Activated T-cell treated with anti-CD3 and anti-CD28 coated beads, Interleukin-2, amount 50 U/mL, for 4 hours (primary cell): ENCODE data around the gene PMM2. TPM values are rescaled to one million over a fixed set of nuclear protein-coding genes. Genes with fewer than 3 reads are reported as not detected.
"Not testable (repeated sequence)": the region's sequence is repeated elsewhere in the genome, so short reads cannot be mapped to it uniquely, and the experiment has no call there.

Source experiments
- ATAC-seq, 2 donors: fragments of 200-7000 bp; cut with Tn5 transposase; one replicate each; pipeline ENCODE4 v1.10.0; 2021
- DNase-seq: peaks from one replicate; pipeline ENCODE4 v3.0.0-alpha.2; 2020
- H3K27me3 Mint-ChIP-seq: one replicate; pipeline ENCODE4 v1.8.0; 2021; ENCODE audit warnings: low read depth, mixed read lengths
- H3K36me3 Mint-ChIP-seq: one replicate; pipeline ENCODE4 v1.8.0; 2022; ENCODE audit warnings: mixed read lengths; ENCODE audit not compliant: insufficient read depth
- H3K4me1 Mint-ChIP-seq: one replicate; pipeline ENCODE4 v1.8.0; 2021; ENCODE audit warnings: low read depth, mixed read lengths
- H3K4me3 Mint-ChIP-seq: one replicate; pipeline ENCODE4 v1.8.0; 2021; ENCODE audit warnings: mild to moderate bottlenecking, moderate library complexity, mixed read lengths
- H3K9me3 Mint-ChIP-seq: one replicate; pipeline ENCODE4 v1.8.0; 2021; ENCODE audit warnings: mixed read lengths
- total RNA-seq, 3 donors: library from RNA; stranded (reverse); gene quantifications; one replicate each; pipeline ENCODE4 v1.2.1, GENCODE V29; 2021

The PMM2 gene
- total RNA-seq, 3 donors from 2014 or later: 85.4 to 95.5 (median 89.6) TPM

DNA sequence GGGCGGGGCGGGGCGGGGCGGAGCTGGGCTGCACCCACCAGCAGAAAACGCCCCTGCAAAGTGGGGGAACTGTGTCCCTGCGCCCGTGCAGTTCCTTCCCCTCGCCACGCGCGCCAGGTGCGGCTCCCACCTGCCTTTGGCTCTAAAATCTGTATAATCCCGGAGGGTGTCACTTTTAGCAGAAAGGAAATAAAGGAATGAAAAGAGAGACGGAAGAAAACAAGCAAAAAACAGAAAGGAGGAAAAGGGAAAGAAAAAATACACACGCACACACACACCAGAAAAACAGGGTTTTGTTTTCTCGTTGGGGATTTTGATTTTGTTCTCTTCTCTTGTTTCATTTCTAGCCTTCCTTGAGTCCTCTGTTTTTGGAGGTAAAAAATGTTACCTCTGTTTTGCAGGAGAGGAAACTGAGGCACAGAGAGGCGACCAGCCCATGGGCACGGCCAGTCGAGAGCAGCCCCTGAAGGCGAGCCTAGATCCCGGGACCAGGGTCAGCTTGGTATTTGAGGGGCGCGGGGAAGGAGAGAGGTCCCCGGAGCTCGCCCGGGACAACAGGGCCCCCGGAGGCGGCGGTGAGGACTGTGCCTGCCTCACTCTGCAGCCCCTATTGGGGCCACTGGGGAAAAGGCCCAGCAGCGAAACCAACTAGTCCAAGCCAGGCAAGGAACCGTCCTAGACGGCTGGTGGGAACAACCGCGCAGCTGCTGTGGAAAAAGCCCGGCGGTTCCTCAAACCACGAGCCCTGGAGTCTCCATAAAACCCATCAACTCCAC lies 71.8 kb downstream of the PMM2 start:
- H3K4me1 Mint-ChIP-seq: peaks cover 46% of the 10 kb centered on the region
- ATAC-seq (no peak), DNase-seq (no peak)
- peak overlapping the region; percentile 84 for H3K4me3 Mint-ChIP-seq
- no peaks in the 10 kb centered on the region for H3K36me3 Mint-ChIP-seq
- no peaks in the 10 kb centered on the region for H3K9me3 Mint-ChIP-seq
- H3K27me3 Mint-ChIP-seq: no peaks in the 10 kb centered on the region

DNA sequence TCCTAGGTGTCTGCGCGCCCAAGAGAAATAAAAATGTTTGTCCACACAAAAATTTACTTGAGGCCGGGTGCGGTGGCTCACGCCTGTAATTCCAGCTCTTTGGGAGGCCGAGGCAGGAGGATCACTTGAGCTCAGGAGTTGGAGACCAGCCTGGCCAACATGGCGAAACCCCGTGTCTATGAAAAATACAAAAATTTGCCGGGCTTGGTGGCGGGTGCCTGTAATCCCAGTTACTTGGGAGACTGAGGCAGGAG lies 72.3 kb downstream of the PMM2 start:
- H3K4me1 Mint-ChIP-seq: peaks cover 48% of the 10 kb centered on the region
- H3K4me3 Mint-ChIP-seq: peak overlapping the region; percentile 24
- not testable (repeated sequence) for ATAC-seq, DNase-seq, H3K9me3 Mint-ChIP-seq, H3K27me3 Mint-ChIP-seq, H3K36me3 Mint-ChIP-seq

DNA sequence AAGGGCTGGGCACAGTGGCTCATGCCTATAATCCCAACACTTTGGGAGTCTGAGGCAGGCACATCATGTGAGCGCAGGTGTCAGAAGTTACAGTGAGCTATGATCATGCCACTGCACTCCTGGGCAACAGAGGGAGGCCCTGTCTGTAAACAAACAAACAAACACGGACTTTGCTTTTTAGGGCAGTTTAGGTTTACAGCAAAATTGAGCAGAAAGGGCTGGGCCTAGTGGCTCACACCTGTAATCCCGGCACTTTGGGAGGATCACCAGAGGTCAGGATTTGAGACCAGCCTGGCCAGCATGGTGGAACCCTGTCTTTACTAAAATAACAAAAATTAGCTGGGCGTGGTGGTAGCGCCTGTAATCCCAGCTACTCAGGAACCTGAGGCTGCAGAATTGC lies 74.4 kb downstream of the PMM2 start:
- Mint-ChIP-seq H3K9me3 (no peaks in the 10 kb centered on the region), H3K36me3 (no peaks in the 10 kb centered on the region), H3K27me3 (no peaks in the 10 kb centered on the region), H3K4me1 (peaks cover 34% of the 10 kb centered on the region), H3K4me3 (no peak overlapping the region)
- DNase-seq: no peak
- ATAC-seq: no peak

DNA sequence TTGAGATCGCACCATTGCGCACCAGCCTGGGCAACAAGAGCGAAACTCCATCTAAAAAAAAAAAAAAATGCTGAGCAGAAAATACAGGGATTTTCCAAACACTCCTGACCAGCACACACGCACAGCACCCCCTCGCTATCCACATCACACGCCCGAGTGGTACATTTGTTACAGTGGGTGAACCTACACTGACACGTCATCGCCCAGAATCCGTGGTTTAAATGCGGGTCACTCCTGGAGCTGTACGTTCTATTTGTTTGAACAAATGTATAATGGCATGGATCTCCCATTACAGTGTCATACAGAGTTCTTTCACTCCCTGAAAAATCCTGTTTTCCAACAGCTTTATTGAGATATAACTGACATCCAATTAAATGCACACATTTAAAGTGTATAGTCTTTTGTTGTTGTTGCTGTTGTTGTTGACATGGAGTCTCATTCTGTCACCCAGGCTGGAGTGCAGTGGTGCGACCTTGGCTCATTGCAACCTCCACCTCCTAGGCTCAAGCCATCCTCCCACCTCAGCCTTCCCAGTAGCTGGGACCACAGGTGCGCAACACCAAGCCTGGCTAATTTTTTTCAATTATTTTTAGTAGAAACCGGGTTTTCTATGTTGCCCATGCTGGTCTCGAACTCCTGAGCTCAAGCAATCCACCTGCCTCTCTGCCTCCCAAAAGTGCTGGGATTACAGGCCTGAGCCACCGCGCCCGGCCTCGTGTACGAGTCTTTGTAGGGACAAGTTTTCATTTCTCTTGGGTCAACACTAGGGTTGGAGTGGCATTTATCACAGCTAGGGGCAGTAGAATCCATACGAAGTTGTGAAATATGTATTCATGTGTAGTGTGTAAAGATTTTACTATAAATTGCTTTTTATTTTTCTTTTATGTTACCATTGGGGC lies 75.6 kb downstream of the PMM2 start:
- Mint-ChIP-seq H3K9me3 (no peaks in the 10 kb centered on the region), H3K4me3 (no peak overlapping the region), H3K4me1 (peaks cover 23% of the 10 kb centered on the region), H3K27me3 (no peaks in the 10 kb centered on the region), H3K36me3 (no peaks in the 10 kb centered on the region)
- DNase-seq (no peak), ATAC-seq (no peak)

DNA sequence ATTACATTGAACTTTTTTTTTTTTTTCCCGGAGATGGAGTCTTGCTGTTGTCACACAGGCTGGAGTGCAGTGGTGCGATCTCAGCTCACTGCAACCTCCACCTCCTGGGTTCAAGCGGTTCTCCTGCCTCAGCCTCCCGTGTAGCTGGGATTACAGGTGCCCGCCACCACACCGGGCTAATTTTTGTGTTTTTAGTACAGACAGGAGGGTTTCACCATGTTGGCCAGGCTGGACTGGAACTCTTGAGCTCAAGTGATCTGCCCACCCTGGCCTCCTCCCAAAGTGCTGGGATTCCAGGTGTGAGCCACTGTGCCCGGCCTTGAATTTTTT lies 76.2 kb downstream of the PMM2 start:
- H3K27me3 Mint-ChIP-seq, H3K4me3 Mint-ChIP-seq, H3K36me3 Mint-ChIP-seq, ATAC-seq, H3K9me3 Mint-ChIP-seq, DNase-seq: not testable (repeated sequence)
- H3K4me1 Mint-ChIP-seq: peaks cover 27% of the 10 kb centered on the region

DNA sequence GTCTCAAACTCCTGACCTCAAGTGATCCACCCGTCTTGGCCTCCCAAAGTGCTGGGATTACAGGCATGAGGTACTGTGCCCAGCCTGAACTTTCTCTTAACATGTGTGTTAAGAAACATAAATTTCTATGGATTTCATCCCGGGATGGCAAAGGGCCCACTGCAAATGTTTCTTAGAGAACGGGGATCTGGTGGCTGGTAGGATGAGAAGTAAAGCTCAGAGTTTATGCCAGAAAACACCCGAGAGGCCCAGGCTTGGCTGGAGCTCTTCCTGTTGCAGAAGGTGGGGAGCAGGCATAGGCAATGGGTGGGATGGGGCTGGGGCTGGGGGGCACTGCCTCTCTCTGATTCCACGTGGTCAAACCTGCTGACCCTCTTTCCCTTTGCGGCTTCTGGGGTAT lies 76.7 kb downstream of the PMM2 start:
- DNase-seq (no peak), ATAC-seq (no peak)
- peaks cover 24% of the 10 kb centered on the region for H3K4me1 Mint-ChIP-seq
- H3K4me3 Mint-ChIP-seq: no peak overlapping the region
- no peaks in the 10 kb centered on the region for H3K27me3 Mint-ChIP-seq
- H3K9me3 Mint-ChIP-seq: no peaks in the 10 kb centered on the region
- H3K36me3 Mint-ChIP-seq: no peaks in the 10 kb centered on the region

DNA sequence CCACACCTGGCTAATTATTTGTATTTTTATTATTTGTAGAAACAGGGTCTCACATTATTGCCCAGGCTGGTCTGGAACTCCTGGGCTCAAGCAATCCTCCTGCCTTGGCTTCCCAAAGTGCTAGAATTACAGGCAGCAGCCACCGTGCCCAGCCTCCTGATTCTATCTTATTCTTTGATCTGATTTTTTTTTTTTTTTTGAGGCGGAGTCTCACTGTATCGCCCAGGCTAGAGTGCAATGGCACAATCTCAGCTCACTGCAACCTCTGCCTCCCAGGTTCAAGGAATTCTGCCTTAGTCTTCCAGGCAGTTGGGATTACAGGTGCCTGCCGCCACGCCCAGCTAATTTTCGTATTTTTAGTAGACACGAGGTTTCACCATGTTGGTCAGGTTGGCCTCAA lies 77.7 kb downstream of the PMM2 start:
- H3K36me3 Mint-ChIP-seq, H3K27me3 Mint-ChIP-seq, DNase-seq, H3K4me3 Mint-ChIP-seq, H3K9me3 Mint-ChIP-seq, ATAC-seq: not testable (repeated sequence)
- peaks cover 21% of the 10 kb centered on the region for H3K4me1 Mint-ChIP-seq

DNA sequence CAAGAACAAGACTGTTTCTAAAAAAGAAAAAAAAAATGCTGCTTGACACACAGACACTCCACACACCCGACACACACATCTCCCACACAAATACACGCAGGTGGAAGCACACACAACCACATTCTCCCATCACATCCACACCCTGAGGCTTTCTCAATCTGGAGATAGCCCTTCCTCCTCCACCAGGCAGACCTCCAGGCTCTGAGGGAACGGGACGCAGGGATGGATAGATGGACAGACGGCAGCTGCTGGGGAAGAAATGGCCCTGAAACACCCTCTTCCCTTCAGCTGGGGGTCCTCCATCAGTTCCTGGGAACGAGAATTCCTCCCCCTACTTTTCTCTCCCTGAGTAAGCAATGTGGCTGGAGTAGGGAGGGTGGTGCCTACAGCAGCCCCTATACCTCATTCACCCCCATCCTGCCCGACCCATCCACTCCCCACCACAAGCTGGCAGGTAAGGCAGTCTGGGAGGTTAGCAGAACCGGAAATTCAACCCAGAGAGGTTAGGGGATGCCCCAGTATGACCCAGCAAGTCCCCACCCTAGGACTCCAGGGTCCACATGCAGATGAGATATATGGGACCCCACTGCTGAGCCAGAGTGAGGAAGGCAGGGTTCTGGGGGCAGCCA lies 80.4 kb downstream of the PMM2 start:
- no peaks in the 10 kb centered on the region for H3K36me3 Mint-ChIP-seq
- H3K27me3 Mint-ChIP-seq: no peaks in the 10 kb centered on the region
- ATAC-seq (no peak), DNase-seq (no peak)
- H3K9me3 Mint-ChIP-seq: no peaks in the 10 kb centered on the region
- peaks cover 12% of the 10 kb centered on the region for H3K4me1 Mint-ChIP-seq
- H3K4me3 Mint-ChIP-seq: no peak overlapping the region

DNA sequence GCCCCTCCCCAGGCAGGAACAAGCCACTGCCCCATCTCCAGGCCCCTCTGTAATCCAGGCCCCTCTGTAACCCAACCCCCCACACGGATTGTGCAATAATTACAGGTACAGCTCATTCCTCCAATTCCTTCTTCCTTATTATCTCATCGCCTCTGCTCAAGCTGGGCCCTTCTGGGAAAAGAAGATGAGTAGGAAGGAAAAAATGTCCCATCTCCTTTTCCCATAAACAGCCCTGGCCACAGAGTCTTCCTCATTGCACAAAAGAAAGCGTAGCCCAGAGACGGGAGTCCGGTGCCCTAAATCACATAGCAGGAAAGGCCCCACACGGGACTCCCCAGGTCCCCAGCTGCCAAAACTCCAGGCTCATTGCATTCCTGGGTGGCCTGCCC lies 80.9 kb downstream of the PMM2 start:
- no peak for ATAC-seq
- H3K36me3 Mint-ChIP-seq: no peaks in the 10 kb centered on the region
- DNase-seq: no peak
- no peak overlapping the region for H3K4me3 Mint-ChIP-seq
- H3K9me3 Mint-ChIP-seq: no peaks in the 10 kb centered on the region
- H3K4me1 Mint-ChIP-seq: peaks cover 12% of the 10 kb centered on the region
- H3K27me3 Mint-ChIP-seq: peaks cover 5% of the 10 kb centered on the region

DNA sequence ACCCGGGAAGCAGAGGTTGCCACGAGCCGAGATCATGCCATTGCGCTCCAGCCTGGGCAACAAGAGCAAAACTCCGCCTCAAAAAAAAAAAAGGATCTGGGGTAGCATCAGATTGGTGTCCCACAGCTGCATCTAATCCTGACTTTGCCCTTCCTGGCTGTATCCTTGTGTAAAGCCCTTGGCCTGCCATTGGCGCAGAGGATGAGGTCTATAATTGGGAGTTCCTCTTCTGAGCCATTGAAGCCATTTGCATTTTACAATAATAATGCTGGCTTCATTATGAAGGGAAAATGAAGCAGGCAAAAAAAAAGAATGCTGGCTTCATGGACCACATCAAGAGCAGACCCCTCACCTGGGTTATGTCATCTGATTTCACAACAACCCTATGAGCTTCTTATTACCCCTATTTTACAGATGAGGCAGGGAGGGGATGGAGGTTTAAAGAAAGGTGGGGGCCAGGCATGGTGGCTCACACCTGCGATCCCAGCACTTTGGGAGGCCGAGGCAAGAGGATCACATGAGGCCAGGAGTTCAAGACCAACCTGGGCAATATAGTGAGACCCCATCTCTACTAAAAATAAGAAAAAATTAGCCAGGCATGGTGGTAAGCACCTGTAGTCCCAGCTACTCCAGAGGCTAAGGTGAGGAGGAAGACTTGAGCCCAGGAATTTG lies 83.3 kb downstream of the PMM2 start:
- Mint-ChIP-seq H3K4me1 (peaks cover 10% of the 10 kb centered on the region), H3K36me3 (no peaks in the 10 kb centered on the region), H3K27me3 (peaks cover 9% of the 10 kb centered on the region), H3K4me3 (no peak overlapping the region), H3K9me3 (no peaks in the 10 kb centered on the region)
- ATAC-seq (no peak), DNase-seq (no peak)

DNA sequence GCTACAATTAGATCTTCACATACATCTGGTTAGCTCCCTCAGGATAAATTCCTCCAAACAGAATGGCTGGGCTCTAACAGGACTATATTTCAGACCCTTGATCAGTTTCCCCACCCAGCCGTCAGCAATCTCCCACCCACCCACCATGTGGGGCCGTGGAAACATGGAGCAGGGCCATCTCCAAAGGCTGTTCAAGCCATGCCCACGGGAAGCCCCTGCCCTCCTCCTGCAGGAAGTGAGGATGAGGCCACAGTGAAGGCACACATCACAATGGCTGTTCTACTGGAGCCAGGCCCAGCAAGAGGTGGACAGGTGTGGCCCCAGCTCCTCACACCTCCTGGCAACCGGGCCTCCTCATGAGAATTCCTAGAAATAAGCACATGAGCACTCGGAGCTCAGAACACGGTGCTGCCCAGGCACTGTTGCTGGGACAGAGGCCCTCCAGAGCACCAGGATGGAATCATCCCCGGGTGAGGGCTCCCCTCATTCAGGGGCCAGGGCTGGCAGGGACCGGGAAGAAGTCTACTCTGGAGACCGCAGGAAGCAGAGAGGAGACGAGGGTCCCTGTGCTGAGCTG lies 84.5 kb downstream of the PMM2 start, which contains the start of gene LITAFD:
Gene LITAFD (plus strand): TSS at position 311 of the 577 bp plus-strand sequence. CDS start 2,005 bp downstream, outside the sequence.
- DNase-seq: no peak
- Mint-ChIP-seq H3K36me3 (no peaks in the 10 kb centered on the region), H3K4me3 (no peak within 1 kb of the TSS), H3K9me3 (no peaks in the 10 kb centered on the region), H3K27me3 (peaks cover 9% of the 10 kb centered on the region), H3K4me1 (peaks cover 15% of the 10 kb centered on the region)
- ATAC-seq: no peak

DNA sequence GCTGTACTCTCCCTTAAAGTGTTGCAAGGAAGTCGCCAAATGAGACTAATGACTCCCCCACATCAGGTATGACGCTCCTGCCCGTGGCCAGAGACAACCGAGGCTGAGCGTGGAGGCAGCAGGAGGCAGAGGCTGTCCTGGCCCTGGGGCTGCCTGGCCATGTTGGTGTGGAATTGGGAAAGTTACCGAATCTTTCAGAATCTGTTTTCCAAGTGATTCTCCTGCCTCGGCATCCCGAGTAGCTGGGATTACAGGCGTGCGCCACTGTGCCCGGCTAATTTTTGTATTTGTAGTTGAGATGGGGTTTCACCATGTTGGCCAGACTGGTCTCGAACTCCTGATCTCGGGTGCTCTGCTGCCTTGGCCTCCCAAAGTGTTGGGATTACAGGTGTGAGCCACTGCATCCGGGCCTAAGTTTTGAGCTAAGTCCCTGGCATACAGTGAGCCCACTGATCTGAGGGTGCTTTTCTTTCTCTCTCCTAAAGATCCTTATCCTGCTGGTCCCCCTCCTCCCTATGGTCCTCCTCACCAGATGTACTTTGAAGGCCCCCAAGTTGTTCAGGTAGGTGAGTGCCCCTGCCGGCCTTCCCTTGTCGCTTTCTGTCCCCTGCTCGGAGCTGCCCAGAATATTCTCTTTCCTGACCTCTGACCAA lies 85.2 kb downstream of the PMM2 start:
- Mint-ChIP-seq H3K9me3 (no peaks in the 10 kb centered on the region), H3K4me1 (peaks cover 18% of the 10 kb centered on the region), H3K4me3 (no peak overlapping the region), H3K36me3 (no peaks in the 10 kb centered on the region), H3K27me3 (peaks cover 9% of the 10 kb centered on the region)
- no peak for ATAC-seq
- DNase-seq: no peak

DNA sequence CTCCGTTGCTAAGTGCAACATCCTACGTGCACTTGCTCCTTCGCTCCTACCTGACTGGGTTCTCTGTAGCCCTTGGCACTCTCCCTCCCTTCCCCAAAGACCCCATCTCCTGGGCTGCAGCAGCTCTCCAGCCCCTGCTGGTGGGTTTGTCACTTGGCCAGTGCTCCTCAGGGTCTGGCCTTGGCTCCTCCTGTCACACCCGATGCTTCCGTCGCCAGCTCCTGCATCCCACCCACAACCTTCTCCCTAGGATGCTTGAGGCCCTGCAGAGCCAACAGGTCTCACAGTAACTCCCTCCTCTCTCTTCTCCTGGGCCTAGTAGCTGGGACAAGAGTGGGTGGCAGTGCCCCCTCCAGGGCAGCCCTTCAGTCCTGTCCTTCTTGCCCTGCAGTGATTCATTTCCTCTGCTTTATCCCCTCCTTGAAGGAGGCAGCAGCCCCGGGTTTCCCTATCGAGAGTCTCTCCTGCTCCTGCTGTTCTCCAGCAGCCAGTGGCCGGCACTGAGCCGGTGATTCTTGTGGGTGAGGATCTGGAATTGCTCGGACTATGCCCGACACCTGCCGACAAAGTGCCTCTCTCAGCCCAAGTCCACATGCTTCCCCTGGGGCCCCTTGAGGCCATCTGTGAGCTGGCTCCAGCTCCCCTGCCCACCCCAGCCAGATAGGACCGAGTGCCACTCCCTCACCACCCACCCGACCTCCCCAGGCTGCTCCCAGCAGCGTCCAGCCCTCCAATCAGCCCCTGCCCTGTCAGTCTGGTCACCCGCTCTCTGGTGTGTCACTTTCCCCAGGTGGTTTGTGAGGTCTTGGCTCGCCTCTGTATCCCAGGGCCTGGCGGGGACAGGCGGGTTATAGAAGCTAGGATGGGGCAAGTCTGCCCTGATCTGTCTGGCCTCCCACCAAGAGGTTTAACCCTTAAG lies 88.3 kb downstream of the PMM2 start:
- Mint-ChIP-seq H3K9me3 (no peaks in the 10 kb centered on the region), H3K36me3 (peaks cover 7% of the 10 kb centered on the region), H3K27me3 (peaks cover 9% of the 10 kb centered on the region), H3K4me1 (peaks cover 18% of the 10 kb centered on the region), H3K4me3 (no peak overlapping the region)
- ATAC-seq: peak; percentile 10 to 26
- DNase-seq: no peak
